Coronary artery (tissue), 2 donors: ENCODE data around the gene GRID1.

ENCODE experiments used
- DNase-seq: peaks from one replicate; pipeline ENCODE4 v3.0.0-alpha.2; 2017; ENCODE audit warnings: low spot score
- H3K27ac ChIP-seq, 2 donors: fragments of 200-600 bp; sonication (generic); one replicate each; pipeline ENCODE4 v1.5.1; 2016 to 2019
- H3K4me3 ChIP-seq: fragments of 200-600 bp; sonication (generic); 2 replicates; pipeline ENCODE4 v1.5.1; 2016; ENCODE audit warnings: mild to moderate bottlenecking, moderate library complexity
- CTCF ChIP-seq: fragments of 200-600 bp; sonication (generic); IDR thresholded peaks from one replicate; pipeline ENCODE4 v1.5.1; 2019; ENCODE audit warnings: antibody characterized with exemption

GRID1 gene

GRCh38 chr10:85787881-85788280 is 578.7 kb downstream of the GRID1 start:
- no peak overlapping the region for H3K27ac ChIP-seq
- DNase-seq: no peak
- no peak overlapping the region for H3K4me3 ChIP-seq
- TF ChIP-seq CTCF: no peak

GRCh38 chr10:85787393-85787792 is 579.2 kb downstream of the GRID1 start:
- no peak overlapping the region for H3K27ac ChIP-seq
- TF ChIP-seq CTCF: no peak
- no peak for DNase-seq
- H3K4me3 ChIP-seq: no peak overlapping the region

- H3K27ac ChIP-seq: no peak overlapping the region
- DNase-seq: no peak
- no peak overlapping the region for H3K4me3 ChIP-seq
- no peak for TF ChIP-seq CTCF
Observed at GRCh38 chr10:85786401-85786899, 580.1 kb downstream of the GRID1 start.

- no peak overlapping the region for H3K27ac ChIP-seq
- no peak for DNase-seq
- no peak for TF ChIP-seq CTCF
- H3K4me3 ChIP-seq: no peak overlapping the region
Observed at GRCh38 chr10:85784792-85785191, 581.8 kb downstream of the GRID1 start.

- Histone ChIP-seq H3K4me3 (no peak overlapping the region), H3K27ac (no peak overlapping the region)
- DNase-seq: no peak
- TF ChIP-seq CTCF: no peak
Observed at GRCh38 chr10:85781404-85781803, 585.2 kb downstream of the GRID1 start.

- no peak overlapping the region for H3K27ac ChIP-seq
- no peak for TF ChIP-seq CTCF
- no peak overlapping the region for H3K4me3 ChIP-seq
- DNase-seq: no peak
Observed at GRCh38 chr10:85778074-85778473, 588.5 kb downstream of the GRID1 start.

GRCh38 chr10:85767891-85768290 is 598.7 kb downstream of the GRID1 start:
- Histone ChIP-seq H3K4me3 (no peak overlapping the region), H3K27ac (no peak overlapping the region)
- no peak for TF ChIP-seq CTCF
- no peak for DNase-seq
